Measurements from ENCODE around the gene ELK4.

- no peak for TF ChIP-seq EP300 (IDR thresholded peaks at IDR 0.05; ENCODE audit: borderline replicate concordance)
- no peak for TF ChIP-seq CREB1 (IDR thresholded peaks at IDR 0.05; ENCODE audit: low read depth)
- no peak for TF ChIP-seq YY1 (IDR thresholded peaks at IDR 0.05; ENCODE audit: low read depth)
Measured at GRCh38 chr1:205615789-205616188, 16.0 kb downstream of the ELK4 start.

Measured in Ishikawa (cell line).